ENCODE measurements around the gene PPP2R2B. TPM values are rescaled to one million over a fixed set of nuclear protein-coding genes. Genes with fewer than 3 reads are reported as not detected.

PPP2R2B gene
- polyA plus RNA-seq, 3 donors = 0.08 TPM; not detected in 2

- no peak for DNase-seq
- no peaks in the 10 kb centered on the region for H3K36me3 Mint-ChIP-seq
- TF ChIP-seq CTCF (IDR thresholded peaks at IDR 0.05) = no peak
- H3K36me3 ChIP-seq (replicated peaks in 1 of 2; ENCODE audit: control insufficient read depth in 1 of 2, insufficient read depth in 2 of 2, low read length in 2 of 2) = no peaks in the 10 kb centered on the region
- no peaks in the 10 kb centered on the region for H3K4me1 ChIP-seq (ENCODE audit: control insufficient read depth in 1 of 2, insufficient read depth in 2 of 2, low read length in 2 of 2)
- H3K27ac ChIP-seq (ENCODE audit: low read depth in 1 of 2, low read length in 2 of 2) = no peak overlapping the region
- H3K4me1 Mint-ChIP-seq = peaks cover 4% of the 10 kb centered on the region
- H3K4me2 ChIP-seq (replicated peaks; ENCODE audit: extremely low read depth, low read length, poor library complexity, severe bottlenecking) = no peak overlapping the region
- H3K27me3 Mint-ChIP-seq (ENCODE audit: low read depth in 3 of 3) = peaks cover 0 to 2% (median 2%) of the 10 kb centered on the region in 3 donors
- no peaks in the 10 kb centered on the region for H3K79me2 ChIP-seq (ENCODE audit: insufficient read depth, low read length)
- peaks cover 0 to 3% (median 2%) of the 10 kb centered on the region in 7 donors for H3K9me3 Mint-ChIP-seq
- no peaks in the 10 kb centered on the region for H3K27me3 ChIP-seq (ENCODE audit: control insufficient read depth in 2 of 2, insufficient read depth in 2 of 2, low read length in 2 of 2)
- H3K27ac Mint-ChIP-seq = no peak overlapping the region
- no peaks in the 10 kb centered on the region for H3K9me3 ChIP-seq (replicated peaks in 1 of 2; ENCODE audit: control insufficient read depth in 1 of 2, insufficient read depth in 1 of 2, low read length in 2 of 2)
- H3K4me3 ChIP-seq (replicated peaks in 1 of 3; ENCODE audit: low read depth in 2 of 3, low read length in 3 of 3) = no peak overlapping the region
- intact Hi-C loops (cut with micrococcal nuclease) = no loop called here
- no CpG with 5 or more reads among the region's 2 CpGs for WGBS (ENCODE audit: insufficient coverage)
- no peak overlapping the region for H2AFZ ChIP-seq (ENCODE audit: insufficient read depth, low read depth, low read length, poor library complexity, severe bottlenecking)
- no peak overlapping the region for H3K4me3 Mint-ChIP-seq
- no peaks in the 10 kb centered on the region for H4K20me1 ChIP-seq (ENCODE audit: insufficient read depth, low read length)
- no peak overlapping the region for H3K9ac ChIP-seq (ENCODE audit: insufficient read depth, low read length, poor library complexity, severe bottlenecking)
Measured at GRCh38 chr5:146753641-146754040, 124.9 kb downstream of the PPP2R2B start.

GRCh38 chr5:146751781-146752401 lies 126.7 kb downstream of the PPP2R2B start:
- intact Hi-C loops (cut with micrococcal nuclease) = no loop called here
- no peak for TF ChIP-seq CTCF (IDR thresholded peaks at IDR 0.05)
- no peaks in the 10 kb centered on the region for H3K36me3 Mint-ChIP-seq
- no peak for DNase-seq
- 43% methylated on average over 2 of the region's 3 CpGs for WGBS (ENCODE audit: insufficient coverage)
- Histone ChIP-seq H3K27ac (ENCODE audit: low read depth in 1 of 2, low read length in 2 of 2) (no peak overlapping the region), H4K20me1 (ENCODE audit: insufficient read depth, low read length) (no peaks in the 10 kb centered on the region), H3K4me1 (ENCODE audit: control insufficient read depth in 1 of 2, insufficient read depth in 2 of 2, low read length in 2 of 2) (no peaks in the 10 kb centered on the region), H3K27me3 (ENCODE audit: control insufficient read depth in 2 of 2, insufficient read depth in 2 of 2, low read length in 2 of 2) (no peaks in the 10 kb centered on the region), H3K4me2 (replicated peaks; ENCODE audit: extremely low read depth, low read length, poor library complexity, severe bottlenecking) (no peak overlapping the region), H3K4me3 (replicated peaks in 1 of 3; ENCODE audit: low read depth in 2 of 3, low read length in 3 of 3) (no peak overlapping the region), H3K9ac (ENCODE audit: insufficient read depth, low read length, poor library complexity, severe bottlenecking) (no peak overlapping the region), H3K36me3 (replicated peaks in 1 of 2; ENCODE audit: control insufficient read depth in 1 of 2, insufficient read depth in 2 of 2, low read length in 2 of 2) (no peaks in the 10 kb centered on the region), H2AFZ (ENCODE audit: insufficient read depth, low read depth, low read length, poor library complexity, severe bottlenecking) (no peak overlapping the region), H3K9me3 (replicated peaks in 1 of 2; ENCODE audit: control insufficient read depth in 1 of 2, insufficient read depth in 1 of 2, low read length in 2 of 2) (no peaks in the 10 kb centered on the region), H3K79me2 (ENCODE audit: insufficient read depth, low read length) (no peaks in the 10 kb centered on the region)
- peaks cover 0 to 2% (median 2%) of the 10 kb centered on the region in 3 donors for H3K27me3 Mint-ChIP-seq (ENCODE audit: low read depth in 3 of 3)
- H3K4me3 Mint-ChIP-seq = no peak overlapping the region
- H3K9me3 Mint-ChIP-seq = peaks cover 0 to 5% (median 3%) of the 10 kb centered on the region in 7 donors
- peak overlapping the region in 1 of 7 donors; percentile 32 for H3K27ac Mint-ChIP-seq
- peaks cover 4% of the 10 kb centered on the region for H3K4me1 Mint-ChIP-seq
